AML-193 (cell line): ENCODE data around the gene SLC25A34.

Source experiments
- DNase-seq, 2 experiments: peaks; one replicate each; lab custom pipeline; 2025; lab: John Stamatoyannopoulos, UW

The SLC25A34 gene

DNA sequence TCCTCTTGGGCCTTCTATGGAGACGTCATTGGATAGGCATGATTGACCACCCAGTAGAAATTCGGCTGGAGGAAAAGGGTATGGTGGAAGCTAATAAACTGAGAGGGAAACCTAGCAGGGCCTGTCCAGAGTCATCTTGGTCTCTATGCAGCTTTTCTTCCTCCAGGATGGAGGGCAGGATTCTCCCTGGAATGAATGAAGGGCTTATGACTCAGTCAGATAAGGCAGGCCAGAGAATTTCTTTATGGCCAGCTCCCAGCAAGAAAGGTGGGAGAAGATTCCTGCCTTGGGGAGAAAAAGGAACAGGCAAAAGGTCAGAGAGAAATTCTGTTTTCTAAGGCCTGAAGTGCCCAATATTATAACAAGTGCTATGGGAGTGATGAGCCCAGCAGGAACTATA lies 39.6 kb downstream of the SLC25A34 start:
- no peak for DNase-seq

- no peak for DNase-seq
These were observed 42.0 kb downstream of the SLC25A34 start for GRCh38 chr1:15777909-15778707.

- no peak for DNase-seq
These were observed 49.6 kb downstream of the SLC25A34 start for GRCh38 chr1:15785683-15786082.

- no peak for DNase-seq
These were observed 50.5 kb downstream of the SLC25A34 start for GRCh38 chr1:15786581-15786980.

GRCh38 chr1:15788624-15789301 lies 52.7 kb downstream of the SLC25A34 start:
- DNase-seq, result peak in 1 of 2 experiments; percentile 3
